ENCODE measurements around the gene RTCA.
"Not testable (repeated sequence)": the region's sequence is repeated elsewhere in the genome, so short reads cannot be mapped to it uniquely, and the experiment has no call there.

Gene RTCA

GRCh38 chr1:100279954-100280682 is 14.1 kb downstream of the RTCA start:
- peaks cover 65% of the 10 kb centered on the region for H3K36me3 ChIP-seq
- no peak overlapping the region for H3K27ac ChIP-seq

GRCh38 chr1:100284591-100284990 is 18.6 kb downstream of the RTCA start:
- Histone ChIP-seq H3K36me3 (peaks cover 47% of the 10 kb centered on the region), H3K9me3 (ENCODE audit: severe bottlenecking) (no peaks in the 10 kb centered on the region), H3K27me3 (ENCODE audit: insufficient read depth, low read depth, severe bottlenecking) (no peaks in the 10 kb centered on the region), H3K4me3 (ENCODE audit: low read depth, low read length) (no peak overlapping the region), H3K27ac (no peak overlapping the region)
- TF ChIP-seq CTCF (IDR thresholded peaks at IDR 0.05; ENCODE audit: low read depth, low read length) = no peak
- DNase-seq = no peak

More at GRCh38 chr1:100279954-100280682, 14.1 kb downstream of the RTCA start:
- Histone ChIP-seq H3K27me3 (ENCODE audit: insufficient read depth, low read depth, severe bottlenecking) (no peaks in the 10 kb centered on the region), H3K4me3 (ENCODE audit: low read depth, low read length) (no peak overlapping the region), H3K9me3 (ENCODE audit: severe bottlenecking) (no peaks in the 10 kb centered on the region)
- TF ChIP-seq CTCF (IDR thresholded peaks at IDR 0.05; ENCODE audit: low read depth, low read length) = no peak
- no peak for DNase-seq

- Histone ChIP-seq H3K27me3 (ENCODE audit: insufficient read depth, low read depth, severe bottlenecking) (no peaks in the 10 kb centered on the region), H3K9me3 (ENCODE audit: severe bottlenecking) (no peaks in the 10 kb centered on the region), H3K27ac (no peak overlapping the region), H3K4me3 (ENCODE audit: low read depth, low read length) (no peak overlapping the region), H3K36me3 (peaks cover 39% of the 10 kb centered on the region)
- no peak for DNase-seq
- no peak for TF ChIP-seq CTCF (IDR thresholded peaks at IDR 0.05; ENCODE audit: low read depth, low read length)
These were observed 21.1 kb downstream of the RTCA start for GRCh38 chr1:100287162-100287561.

DNA sequence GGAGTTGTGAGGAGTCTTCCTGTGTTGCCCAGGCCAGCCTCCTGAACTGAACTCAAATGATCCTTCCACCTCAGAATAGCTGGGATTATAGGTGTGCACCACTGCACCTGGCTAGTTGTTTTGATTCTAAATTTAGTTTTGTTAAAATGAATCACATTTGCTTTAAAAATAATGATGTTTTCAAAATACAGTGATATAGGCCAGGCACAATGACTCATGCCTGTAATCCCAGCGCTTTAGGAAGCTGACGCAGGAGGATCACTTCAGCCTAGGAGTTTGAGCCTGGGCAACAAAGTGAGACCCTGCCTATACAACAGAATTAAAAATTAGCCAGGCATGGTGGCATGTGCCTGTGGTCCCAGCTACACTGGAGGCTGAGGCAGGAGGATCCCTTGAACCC is 24.3 kb downstream of the RTCA start:
- no peak overlapping the region for H3K4me3 ChIP-seq (ENCODE audit: low read depth, low read length)
- H3K27me3 ChIP-seq (ENCODE audit: insufficient read depth, low read depth, severe bottlenecking) = no peaks in the 10 kb centered on the region
- peaks cover 25% of the 10 kb centered on the region for H3K36me3 ChIP-seq
- no peak for TF ChIP-seq CTCF (IDR thresholded peaks at IDR 0.05; ENCODE audit: low read depth, low read length)
- H3K9me3 ChIP-seq (ENCODE audit: severe bottlenecking) = no peaks in the 10 kb centered on the region
- no peak for DNase-seq
- H3K27ac ChIP-seq = no peak overlapping the region

DNA sequence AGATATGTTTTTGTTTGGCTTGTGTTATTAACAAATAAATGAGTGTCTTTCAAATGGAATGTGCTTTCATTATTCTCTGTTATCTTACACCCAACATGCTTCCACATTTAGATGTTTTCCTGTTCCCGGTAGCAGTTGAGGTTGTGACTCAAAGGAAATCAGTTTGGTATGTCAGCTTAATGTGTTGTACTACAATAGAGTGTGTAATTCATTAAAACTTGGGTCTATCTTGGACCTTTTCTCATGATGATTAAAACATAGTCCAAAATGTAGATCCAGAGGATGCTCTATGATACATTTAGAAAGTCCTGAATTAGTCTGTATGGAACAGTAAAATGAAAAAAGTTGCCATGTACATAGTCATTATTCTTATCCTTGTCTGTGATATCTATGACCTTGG is 26.7 kb downstream of the RTCA start:
- no peaks in the 10 kb centered on the region for H3K27me3 ChIP-seq (ENCODE audit: insufficient read depth, low read depth, severe bottlenecking)
- H3K36me3 ChIP-seq = peaks cover 7% of the 10 kb centered on the region
- no peak overlapping the region for H3K27ac ChIP-seq
- H3K4me3 ChIP-seq (ENCODE audit: low read depth, low read length) = no peak overlapping the region
- TF ChIP-seq CTCF (IDR thresholded peaks at IDR 0.05; ENCODE audit: low read depth, low read length) = no peak
- no peaks in the 10 kb centered on the region for H3K9me3 ChIP-seq (ENCODE audit: severe bottlenecking)
- DNase-seq = no peak

DNA sequence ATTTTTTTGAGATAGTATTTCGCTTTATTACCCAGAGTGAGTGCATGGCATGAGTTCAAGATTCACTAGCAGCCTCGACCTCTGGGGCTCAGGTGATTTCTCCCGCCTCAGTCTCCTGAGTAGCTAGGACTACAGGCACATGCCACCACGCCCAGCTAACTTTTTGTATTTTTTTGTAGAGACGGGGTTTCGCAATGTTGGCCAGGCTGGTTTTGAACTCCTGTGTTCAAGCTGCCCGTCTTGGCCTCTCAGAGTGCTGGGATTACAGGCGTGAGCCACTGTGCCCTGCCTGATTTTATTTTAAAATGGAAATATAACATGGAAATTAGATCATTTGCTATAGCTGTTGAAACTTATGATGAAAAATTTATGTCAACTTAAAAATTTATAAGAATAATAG is 30.1 kb downstream of the RTCA start:
- Histone ChIP-seq H3K27ac (no peak overlapping the region), H3K4me3 (ENCODE audit: low read depth, low read length) (no peak overlapping the region), H3K36me3 (peaks cover 3% of the 10 kb centered on the region; the same call in 1 of the 2 replicates), H3K9me3 (ENCODE audit: severe bottlenecking) (no peaks in the 10 kb centered on the region), H3K27me3 (ENCODE audit: insufficient read depth, low read depth, severe bottlenecking) (no peaks in the 10 kb centered on the region)
- TF ChIP-seq CTCF (IDR thresholded peaks at IDR 0.05; ENCODE audit: low read depth, low read length) = no peak
- DNase-seq = no peak

- not testable (repeated sequence) for DNase-seq; H3K27ac ChIP-seq; H3K4me3 ChIP-seq (ENCODE audit: low read depth, low read length); H3K9me3 ChIP-seq (ENCODE audit: severe bottlenecking); H3K36me3 ChIP-seq; H3K27me3 ChIP-seq (ENCODE audit: insufficient read depth, low read depth, severe bottlenecking)
These were observed 31.0 kb downstream of the RTCA start for GRCh38 chr1:100296997-100297396.
